ENCODE measurements around the gene OLFML2B.

The OLFML2B gene

DNA sequence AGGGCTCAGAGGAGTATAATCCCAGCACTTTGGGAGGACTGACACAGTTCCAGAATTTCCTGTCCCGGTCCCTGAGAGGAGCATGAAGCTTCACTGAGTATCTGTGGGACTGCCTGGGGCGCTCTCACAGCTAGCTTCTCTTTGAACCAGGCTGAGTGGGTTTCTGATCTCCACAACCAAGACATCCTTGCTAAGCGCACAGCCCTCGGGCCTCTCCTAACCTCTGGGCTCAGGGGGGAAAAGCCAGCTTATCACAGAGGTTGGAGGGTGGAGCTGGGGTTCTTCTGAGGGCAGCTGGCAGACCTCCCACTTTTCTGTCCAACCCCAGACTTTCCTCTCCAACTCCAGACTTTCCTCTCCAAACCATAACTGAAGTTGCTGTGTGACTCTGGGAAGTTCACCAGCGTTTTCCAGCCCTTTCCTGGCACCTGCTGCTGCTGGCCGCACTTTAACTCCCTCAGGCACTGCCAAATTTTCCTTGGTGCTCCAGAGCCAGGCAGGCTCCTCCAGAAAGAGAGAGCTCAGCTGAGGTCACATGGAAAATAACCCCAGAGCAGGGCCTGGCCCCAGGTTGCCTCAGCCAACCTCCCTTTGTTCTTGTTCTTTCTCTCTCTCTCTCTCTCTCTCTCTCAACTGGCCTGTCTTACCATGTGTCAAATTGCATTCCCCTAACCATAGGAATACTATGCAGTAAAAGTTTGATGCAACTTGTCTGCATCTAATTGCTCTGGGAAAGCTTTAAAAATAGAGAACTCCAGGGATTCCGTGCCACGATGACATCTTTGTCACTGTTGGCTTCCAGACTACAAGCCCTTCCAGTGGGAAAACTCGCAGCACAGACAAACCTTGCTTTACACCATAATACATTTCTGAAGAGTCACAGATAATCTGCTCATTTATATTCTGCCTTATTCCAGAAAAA is 49.5 kb downstream of the OLFML2B start:
- no peak for DNase-seq

DNA sequence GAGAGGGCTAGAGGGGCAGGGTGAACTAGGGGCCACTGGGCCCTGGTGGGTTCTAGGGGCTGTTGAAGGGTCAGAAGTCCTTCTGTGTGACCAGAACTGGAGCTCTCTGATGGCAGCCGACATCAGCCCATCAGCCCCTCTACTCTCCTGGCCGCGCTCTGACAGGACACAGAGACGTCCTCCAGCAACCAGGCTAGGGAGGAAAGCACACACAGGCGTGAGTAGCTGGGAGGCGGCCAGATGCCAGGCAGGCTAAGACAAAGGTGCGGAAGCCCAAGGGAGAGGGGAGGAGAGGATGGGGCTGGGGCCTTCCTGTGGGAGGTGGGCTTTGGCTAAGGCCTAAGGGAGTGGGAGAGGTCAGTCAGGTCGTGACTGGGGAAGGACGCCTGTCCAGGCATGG is 50.8 kb downstream of the OLFML2B start:
- no peak for DNase-seq

DNA sequence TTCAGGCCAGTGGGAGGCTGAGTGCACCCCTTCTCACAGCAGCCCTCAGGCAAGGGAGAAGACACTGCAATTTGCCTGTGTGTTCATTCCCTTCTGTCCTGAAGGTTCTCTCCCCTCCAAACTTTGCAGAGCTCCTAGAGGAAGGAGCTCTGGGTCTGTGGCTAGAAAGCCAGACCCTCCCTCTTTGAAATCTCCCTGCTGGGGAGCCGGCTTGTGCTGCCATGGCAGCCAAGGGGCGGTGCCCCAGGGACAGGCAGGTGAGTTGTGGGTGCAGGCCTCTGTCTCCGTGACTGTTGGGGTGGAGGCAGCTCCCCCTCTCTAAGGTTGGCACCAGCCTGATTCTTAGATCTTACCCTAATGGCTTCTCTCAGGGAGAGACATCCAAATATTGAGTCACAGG is 53.0 kb downstream of the OLFML2B start:
- no peak for DNase-seq

DNA sequence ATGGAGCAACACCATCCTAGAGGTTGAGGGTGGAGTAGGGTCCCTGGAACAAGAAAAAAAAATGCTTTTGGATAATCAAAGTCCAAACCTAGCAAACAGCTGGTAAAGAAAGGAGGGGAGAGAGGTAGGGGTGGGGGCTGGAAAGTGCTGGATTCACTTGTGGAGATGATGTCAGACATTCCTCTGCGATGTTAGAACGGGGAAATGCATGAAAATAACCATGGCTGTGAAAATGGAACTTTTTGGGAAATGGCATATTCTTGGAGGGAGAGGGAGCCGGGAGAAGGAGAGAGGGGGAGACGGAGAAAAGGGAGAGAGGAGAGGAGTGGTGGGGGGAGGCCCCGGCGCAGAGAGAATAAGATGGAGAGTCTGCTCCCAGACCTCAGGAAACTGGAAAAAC is 53.6 kb downstream of the OLFML2B start:
- DNase-seq = no peak

DNA sequence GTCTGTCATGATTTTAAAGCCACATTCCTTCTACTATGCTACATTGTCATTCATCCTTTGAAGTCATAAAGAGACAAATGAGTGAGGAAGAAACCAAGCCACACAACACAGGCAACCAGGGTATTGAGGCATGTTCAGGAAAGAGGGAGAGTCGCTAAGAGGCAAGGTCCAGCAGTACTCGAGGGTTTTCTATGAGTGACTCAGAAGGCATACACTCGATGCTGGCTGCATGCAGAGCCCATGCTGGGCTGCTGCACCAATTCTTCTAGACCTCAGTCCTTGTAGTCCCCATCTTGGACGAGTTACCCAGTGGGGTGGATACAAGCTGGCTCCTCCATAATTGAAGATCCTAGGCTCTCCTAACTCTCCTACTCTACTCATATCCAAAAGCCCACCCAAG is 57.6 kb downstream of the OLFML2B start:
- no peak for DNase-seq

DNA sequence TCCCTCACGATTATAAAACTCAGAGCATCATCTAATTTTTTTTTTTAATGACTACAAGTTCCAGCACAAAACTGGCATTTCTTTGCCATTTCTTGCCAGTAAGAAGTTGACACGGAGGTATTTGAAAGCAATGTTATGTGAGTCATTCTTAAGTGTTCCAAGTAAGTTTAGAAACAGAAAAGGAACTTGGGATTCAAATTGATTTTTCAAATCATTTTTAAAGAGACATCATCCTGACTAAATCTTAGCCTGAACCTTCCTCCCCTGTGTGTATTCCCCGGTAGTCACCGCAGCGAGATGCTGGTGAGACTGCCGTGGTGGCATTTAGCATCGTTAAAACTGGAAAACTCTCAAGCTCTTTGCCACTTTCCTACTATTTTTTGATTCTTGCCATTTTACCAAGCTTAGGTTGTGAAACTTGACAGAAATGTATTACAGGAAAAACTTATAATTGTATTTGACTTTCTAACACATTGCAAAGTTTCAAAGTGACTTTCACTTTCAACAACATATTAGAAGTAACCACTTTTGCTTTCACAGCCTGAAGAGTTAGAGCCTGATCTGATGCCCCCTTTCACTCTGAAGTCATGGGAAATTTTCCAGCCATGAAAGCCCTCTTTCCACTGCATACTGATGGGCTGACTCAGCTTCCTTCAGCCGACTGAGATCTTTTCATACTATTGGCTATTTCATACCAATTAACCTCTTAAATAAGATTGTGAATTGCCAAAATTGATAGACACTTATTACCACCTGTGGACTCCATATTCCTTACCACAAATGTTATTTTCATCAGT is 61.4 kb downstream of the OLFML2B start:
- DNase-seq = no peak

DNA sequence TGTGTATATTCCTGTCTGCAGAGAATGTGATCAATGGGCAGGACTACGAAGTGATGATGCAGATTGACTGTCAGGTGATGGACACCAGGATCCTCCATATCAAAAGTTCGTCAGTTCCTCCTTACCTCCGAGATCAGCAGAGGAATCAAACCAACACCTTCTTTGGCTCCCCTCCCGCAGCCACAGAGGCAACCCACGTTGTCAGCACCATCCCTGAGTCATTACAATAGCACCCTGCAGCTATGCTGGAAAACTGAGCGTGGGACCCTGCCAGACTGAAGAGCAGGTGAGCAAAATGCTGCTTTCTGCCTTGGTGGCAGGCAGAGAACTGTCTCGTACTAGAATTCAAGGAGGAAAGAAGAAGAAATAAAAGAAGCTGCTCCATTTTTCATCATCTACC is 65.2 kb downstream of the OLFML2B start:
- no peak for DNase-seq

DNA sequence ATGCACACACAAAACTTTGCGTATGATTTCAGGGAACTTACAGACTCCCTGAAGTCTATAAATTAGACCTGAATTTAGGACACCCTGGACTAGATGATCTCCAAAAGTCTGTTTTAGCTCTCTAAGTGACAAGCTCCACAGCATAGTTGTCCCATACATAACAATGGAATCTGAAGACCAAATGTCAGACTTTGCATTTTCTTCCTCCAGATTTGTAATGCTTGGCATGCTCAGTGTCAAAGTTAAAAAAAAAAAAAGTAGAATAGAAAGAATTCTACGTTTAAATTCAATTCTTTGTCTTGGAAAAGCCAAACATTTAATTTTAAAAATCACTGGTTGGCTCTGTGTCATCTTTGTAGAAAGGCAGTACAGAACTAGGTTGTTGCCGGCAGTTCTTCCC is 66.7 kb downstream of the OLFML2B start:
- no peak for DNase-seq

DNA sequence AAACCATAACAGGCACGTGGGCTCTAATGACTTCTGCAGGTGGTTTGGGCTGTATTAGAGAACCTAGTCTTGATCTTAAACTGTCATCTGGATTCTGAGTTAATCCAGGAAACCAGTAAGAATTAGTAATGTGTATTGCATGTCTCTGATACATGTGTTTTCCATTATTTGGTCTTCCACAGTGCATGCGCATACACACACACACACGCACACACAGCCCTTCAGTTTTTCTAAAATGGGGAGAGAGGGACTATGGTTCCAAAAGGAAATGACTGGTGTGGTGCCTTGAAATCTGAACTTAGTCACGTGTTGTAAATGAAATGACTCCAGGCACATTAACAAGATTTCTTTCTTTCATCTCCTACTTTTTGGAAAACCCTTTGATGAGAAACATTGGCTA is 67.6 kb downstream of the OLFML2B start:
- no peak for DNase-seq

DNA sequence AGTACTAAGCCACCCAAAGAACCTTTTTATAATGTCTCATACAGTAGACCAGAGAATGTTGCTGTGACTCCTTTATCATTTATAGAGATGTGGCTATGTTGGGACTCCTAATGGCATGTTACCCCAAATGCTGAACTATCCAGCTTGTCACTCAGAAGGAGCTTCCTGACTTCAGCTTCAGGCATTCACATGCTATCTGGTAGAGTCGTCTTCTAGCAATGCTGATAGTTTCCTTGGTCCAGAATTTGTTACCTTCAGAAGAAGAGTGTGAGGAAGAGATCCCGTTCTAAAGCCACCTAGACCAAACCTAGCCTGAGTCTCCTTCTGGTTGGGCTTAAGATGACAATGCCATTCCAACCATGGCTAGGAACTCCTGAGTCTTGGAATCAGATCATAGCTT is 68.1 kb downstream of the OLFML2B start:
- DNase-seq = no peak

DNA sequence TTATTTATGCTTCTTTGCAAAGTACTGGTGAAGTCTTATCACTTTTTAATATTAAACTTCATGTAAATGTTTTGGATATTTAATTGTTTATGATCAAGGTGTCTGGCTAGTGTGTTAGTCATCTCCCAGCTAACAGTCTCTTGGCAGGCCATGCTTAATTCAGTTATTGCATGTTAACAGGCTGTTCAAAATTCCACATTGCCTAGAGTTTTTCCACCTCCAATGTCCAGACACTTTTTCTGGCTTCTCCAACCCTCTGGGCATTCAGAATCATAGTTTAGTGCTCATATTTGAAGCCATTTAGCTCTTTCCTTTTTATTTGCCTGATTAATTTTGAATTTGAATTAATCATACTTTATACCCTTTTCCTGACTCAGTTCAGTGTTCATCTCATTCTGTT is 69.2 kb downstream of the OLFML2B start:
- DNase-seq = peak; percentile 38

DNA sequence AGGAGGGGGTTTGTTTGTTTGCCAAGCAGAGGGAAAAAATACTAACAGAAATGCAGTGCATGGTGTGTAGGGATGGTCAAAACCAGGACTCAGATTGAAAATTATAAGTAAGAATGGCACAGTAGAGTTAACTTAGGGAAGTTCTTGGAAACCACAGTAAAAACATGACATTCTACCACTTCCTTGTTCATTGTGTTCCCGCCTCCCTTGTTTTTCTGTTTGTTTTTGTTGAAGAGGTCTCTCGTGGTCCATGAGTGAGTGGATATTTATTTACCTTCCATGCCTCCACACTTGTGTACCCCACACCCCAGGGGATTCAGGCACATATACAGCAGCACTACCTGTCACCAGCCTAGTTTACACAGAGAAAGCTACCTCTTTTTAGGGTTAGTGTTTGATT is 69.6 kb downstream of the OLFML2B start:
- DNase-seq = peak; percentile 75

DNA sequence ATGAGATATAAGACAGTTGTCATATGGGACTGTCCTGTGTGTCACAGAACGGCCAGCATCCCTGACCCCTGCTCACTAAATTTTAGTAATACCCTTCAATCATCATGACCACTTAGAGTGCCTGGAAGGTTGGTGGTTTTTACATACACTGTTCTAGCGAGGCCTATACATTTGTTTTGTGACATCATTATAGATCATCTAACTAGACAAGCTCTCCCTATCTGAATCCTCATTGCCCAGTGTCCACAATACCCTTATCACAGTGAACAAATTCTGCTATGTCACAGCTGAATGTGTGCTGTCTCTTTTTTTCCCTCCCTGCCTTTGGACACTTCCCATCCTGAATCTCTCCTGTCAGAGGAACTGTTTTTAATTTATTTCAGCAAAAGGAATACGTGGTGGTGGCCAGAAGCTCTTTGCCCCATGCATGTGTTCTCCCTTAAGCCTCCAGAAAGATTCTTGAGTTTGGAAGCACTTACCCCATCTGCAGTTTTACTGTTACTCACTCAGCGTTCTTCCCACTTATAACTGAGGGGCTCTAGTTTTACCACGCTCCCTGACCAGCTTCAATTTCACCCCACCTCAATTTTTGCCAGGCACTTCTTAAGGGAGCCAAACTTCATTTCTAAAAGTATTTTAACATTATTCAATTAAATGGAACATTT is 70.3 kb downstream of the OLFML2B start:
- peak; percentile 34 for DNase-seq

DNA sequence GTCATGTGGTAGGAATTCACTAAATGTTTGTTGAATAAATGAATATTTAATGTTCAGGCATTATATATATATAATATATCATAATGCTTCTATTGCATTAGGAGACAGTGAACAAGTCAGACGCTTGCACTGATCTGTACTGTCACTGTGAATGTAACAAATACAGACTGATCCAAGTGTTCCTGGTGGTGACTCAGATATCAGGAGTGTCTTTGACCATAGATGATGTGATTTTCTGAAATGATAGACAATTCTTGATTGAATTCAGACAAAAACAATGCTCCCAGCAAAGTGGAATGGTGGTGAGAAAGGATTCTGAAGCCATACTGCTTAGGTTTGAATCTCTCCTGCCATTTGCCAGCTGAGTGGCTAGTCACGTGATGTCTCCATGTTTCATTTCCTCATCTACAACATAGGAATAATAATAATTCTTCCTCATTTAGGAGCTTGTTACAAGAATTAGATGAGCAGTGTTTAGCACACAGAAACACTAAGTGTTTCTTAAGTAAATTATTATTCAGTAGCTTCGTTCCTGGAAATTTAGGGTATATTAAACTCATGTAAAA is 71.0 kb downstream of the OLFML2B start:
- DNase-seq = peak; percentile 23

DNA sequence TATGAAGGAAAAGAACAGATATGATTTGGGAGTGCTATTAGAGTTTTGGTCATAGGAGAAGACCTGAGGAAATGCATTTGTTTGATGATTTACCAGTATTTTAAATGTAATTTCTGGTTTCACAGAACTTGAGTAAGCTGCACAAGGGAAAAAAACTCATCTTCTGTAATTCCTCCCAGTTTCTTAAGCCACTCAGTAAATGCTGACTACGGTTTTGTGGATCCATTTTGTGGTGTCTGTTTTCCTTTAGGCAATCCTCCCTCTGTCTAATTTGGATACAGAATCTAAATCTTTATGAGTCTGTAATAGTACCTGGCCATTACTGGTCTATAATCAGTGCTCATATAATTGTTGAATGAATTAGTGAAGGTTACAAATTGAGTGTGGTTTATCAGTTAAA is 72.0 kb downstream of the OLFML2B start:
- no peak for DNase-seq

DNA sequence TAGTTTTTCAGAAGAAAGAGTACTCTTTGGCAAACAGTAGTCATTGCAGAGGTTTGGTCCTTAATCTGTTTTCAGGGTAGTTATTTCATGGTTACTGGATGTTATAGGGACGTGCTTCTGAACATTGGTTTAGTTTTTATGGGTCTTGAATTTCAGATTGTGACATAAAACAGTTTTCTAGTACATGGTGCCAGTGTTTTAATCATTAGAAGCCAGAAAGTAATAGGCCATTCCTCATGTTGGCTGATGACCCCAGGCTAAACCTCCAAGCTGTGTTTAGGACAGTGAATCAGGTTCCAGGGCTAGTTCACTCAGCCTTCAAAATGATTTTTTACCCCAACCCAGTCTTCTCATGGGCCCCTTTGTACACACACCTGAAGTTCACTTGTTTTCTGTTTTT is 73.3 kb downstream of the OLFML2B start:
- DNase-seq = no peak

DNA sequence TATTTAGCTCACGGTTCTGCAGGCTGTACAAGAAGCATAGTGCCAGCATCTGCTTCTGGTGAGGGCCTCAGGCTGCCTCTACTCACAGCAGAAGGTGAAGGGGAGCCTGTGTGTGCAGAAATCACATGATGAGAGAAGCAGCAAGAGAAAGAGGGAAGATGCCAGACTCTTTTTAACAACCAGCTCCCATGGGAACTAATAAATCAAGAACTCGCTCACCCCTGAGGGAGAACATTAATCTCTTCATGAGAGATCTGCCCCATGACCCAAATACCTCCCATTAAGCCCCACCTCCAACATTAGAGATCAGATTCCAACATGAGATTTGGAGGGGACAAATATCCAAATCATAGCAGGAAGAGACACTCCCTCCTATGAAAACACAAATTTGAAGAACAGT is 74.1 kb downstream of the OLFML2B start:
- DNase-seq = no peak

DNA sequence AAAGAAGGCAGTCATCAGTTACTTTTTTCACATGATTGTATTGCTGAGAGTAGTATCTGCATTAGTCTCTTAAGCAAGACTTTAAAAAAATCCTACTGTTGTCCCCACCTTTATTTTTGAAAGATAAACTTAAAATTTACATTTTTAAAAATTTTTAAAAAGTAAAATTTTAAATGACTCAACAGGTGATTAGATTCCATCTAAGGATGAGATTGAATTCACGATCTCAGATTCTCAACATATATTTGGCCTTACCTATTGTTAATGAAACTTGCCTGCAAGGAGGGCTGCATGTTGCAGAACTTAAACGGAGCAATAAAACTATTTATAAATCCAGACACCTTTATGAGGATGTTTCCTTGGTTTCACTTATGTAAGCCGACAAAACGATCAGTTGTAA is 75.2 kb downstream of the OLFML2B start:
- no peak for DNase-seq

DNA sequence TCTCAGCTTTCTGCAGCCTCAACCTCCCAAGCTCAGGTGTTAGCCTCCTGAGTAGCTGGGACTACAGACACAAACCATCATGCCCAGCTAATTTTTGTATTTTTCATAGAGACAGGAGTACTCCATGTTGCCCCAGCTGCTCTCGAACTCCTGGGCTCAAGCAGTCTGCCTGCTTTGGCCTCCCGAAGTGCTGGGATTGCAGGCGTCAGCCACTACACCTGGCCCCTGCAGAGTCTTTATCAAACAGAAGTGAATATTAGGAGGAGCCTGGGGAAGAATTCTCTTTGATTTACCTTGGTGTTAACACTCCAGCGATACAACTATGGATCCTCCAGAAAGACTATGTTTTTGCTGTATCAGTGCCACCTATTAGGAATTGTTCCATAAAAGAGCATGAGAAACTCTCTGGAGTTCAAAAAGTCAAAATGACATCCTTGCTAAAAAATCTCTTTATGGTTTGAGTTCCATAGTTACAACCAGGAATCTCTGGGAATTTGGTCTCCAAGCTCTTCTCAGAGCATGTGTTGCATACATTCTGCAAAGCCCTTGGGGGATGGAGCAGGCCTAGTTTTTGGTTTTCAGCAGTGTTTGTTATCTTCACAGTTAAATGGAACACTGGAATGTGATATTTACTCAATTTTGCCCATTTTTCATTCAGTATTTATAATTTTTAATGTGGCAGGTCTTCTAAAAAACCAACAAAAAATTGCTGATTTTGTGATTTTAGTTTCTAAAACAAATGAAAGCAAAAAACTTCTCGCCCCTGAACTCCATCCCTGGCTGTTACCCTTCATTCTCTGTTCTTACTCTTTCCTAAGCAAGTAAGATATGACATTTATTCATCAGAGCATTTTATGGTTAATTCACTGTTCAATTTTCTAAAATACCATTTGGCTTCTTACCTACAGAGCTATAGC is 77.3 kb downstream of the OLFML2B start:
- no peak for DNase-seq

DNA sequence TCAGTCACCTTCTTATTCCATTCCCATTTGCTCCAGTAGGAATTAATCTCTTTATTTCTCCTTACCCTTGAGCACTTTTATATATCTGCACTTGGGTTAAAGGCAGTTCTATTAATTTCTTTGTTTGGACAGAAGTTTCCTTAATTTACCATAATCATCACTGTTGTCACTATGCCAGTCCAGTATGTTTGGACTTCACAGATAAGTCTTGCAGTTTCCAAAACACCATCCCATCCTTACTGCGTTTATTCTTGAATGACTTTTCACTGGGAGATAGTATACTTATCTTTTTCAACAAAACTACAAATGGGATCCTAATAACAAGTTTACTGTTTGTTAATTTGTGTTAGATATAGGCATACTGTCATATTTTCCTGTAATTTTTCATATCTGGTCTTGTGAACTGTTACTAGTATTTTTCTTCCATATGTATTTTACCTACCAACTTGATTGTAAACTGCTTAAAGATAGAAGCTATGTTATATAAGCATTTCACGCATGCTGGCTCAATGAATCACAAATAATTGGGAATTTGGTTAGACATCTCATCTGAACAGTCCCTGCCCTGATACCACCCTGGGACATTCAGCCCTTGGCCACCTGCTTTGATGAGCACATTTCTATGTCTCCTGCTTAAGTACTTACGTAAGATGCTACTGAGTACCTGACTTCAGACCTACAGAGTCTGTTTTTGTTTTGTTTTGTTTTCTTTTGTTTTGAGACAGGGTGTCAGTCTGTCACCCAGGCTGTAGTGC is 78.2 kb downstream of the OLFML2B start:
- DNase-seq = no peak

DNA sequence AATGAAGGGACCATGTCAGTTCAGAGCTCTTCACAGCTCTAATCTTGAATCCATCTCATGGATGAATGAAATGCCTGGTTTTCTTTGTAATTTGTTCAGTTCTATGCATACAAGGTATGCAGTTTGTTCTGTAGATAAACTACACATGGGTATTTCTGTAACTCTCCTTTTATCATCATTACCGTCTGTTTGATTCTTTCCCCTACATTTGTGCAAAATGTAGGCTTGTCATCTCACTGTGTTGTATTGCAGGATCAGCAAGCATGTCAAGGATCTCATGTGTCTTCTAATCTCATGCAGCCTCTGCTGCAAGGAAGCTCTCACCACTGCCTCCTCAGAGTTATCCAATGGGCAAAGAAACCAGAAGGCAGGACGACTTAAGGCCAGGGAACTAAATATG is 79.3 kb downstream of the OLFML2B start:
- no peak for DNase-seq
